K562 treated with DMSO at 1 percent for 4 hours (cell line): ENCODE results near the gene ANO5. TPM values are rescaled to one million over a fixed set of nuclear protein-coding genes. Genes with fewer than 3 reads are reported as not detected.

ENCODE experiments used
- total RNA-seq: library from RNA; unstranded; fragments of 300-600 nt; gene quantifications from 2 replicates; pipeline ENCODE4 v1.2.3, GENCODE V29; 2022; ENCODE audit not compliant: insufficient read depth

ANO5 gene, protein sequence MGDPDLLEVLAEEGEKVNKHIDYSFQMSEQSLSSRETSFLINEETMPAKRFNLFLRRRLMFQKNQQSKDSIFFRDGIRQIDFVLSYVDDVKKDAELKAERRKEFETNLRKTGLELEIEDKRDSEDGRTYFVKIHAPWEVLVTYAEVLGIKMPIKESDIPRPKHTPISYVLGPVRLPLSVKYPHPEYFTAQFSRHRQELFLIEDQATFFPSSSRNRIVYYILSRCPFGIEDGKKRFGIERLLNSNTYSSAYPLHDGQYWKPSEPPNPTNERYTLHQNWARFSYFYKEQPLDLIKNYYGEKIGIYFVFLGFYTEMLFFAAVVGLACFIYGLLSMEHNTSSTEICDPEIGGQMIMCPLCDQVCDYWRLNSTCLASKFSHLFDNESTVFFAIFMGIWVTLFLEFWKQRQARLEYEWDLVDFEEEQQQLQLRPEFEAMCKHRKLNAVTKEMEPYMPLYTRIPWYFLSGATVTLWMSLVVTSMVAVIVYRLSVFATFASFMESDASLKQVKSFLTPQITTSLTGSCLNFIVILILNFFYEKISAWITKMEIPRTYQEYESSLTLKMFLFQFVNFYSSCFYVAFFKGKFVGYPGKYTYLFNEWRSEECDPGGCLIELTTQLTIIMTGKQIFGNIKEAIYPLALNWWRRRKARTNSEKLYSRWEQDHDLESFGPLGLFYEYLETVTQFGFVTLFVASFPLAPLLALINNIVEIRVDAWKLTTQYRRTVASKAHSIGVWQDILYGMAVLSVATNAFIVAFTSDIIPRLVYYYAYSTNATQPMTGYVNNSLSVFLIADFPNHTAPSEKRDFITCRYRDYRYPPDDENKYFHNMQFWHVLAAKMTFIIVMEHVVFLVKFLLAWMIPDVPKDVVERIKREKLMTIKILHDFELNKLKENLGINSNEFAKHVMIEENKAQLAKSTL
- total RNA-seq, result 0.28 and 0.92 TPM in 2 replicates

GRCh38 chr11:22192642-22193347 is at the start of gene ANO5:
Gene ANO5, plus strand, starts transcription at chr11:22193085. Its CDS starts 408 bp downstream, at chr11:22193493.

Other genes with a start within 250 kb of the ANO5 start
- gene SLC17A6, start 145.3 kb downstream of the ANO5 start, total RNA-seq, result not detected in 2 replicates